ENCODE measurements around the gene SLC16A7.

- no peak for TF ChIP-seq POLR2A (IDR thresholded peaks at IDR 0.05; ENCODE audit: low read length)
- TF ChIP-seq GATA1 (IDR thresholded peaks at IDR 0.05; ENCODE audit: low read depth, low read length), result no peak
Observed at GRCh38 chr12:59724011-59724695, 128.3 kb downstream of the SLC16A7 start.

Measured in erythroblast (primary cell).